Cardiac septum (tissue), 1 donor: ENCODE measurements around the gene PPP2R2D. TPM values are rescaled to one million over a fixed set of nuclear protein-coding genes. Genes with fewer than 3 reads are reported as not detected.

ENCODE experiments used
- DNase-seq: peaks from one replicate; pipeline ENCODE4 v3.0.0-alpha.2; 2020; ENCODE audit warnings: low spot score
- intact Hi-C: fragments of 100-400 bp; cut with DNase I; formaldehyde crosslinking; loops from one replicate; pipeline ENCODE4 v1.14.0; 2022
- total RNA-seq: library from RNA; stranded (reverse); fragmentation: NEBNext Ultra II Directional; extraction: Animal tissue kit (Norgen Biotek cat#: 25700); gene quantifications from one replicate; pipeline ENCODE4 v1.2.1, GENCODE V29; 2021
- donor health status: DM: no; HTN: no; CAD: no.

PPP2R2D gene
- total RNA-seq, 1 donor from 2014 or later, result 35.3 TPM

DNA sequence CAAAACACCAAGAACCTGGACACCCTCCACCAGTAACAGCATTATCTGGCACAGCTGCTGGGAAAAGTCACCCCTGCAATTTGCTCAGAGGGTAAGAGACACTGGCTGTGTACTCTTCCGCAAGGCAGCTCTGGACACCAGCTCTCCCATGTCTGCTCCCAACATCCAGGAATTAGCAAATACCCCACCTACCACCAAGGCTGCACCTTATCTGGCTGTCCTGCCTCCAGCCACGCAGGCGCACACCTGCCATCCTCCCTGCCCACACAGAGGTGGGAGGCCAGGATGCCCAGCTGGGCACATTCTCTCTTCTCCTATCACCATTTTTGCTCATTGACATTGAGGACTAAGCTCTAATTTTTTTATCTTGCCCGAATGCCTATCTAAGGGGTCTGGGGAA lies 101.2 kb downstream of the PPP2R2D start:
- intact Hi-C loops, result no loop called here
- DNase-seq, result no peak

DNA sequence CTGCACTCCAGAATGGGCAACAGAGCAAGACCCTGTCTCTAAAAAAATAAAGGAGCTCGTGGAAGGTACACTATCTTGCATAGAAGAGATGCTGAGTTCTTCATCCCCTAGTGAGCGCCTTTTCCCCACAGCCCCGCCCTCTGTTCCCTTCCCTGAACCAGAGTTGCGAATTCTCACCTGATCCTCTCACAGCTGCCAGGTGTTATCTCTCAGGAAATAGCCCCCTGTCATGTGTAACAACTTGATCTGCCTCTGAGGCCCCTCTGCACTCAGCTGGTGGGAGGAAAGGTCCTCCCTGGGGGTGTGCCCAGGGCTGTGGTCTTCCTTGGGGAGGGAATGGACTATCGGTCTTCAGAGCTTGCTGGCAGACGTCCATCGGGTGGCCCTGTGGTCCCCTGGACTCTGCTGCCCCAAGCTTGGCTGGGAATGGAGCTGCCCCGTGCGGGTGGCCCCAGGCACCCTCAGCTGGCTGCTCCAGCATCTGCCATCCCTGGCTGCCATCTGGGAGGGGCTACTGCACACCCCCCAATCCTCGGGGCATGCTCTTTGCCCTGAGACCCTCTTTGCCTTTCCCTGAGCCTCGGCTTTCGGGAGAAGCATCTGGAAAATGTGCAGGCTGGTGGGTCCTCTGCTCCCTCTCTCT lies 102.6 kb downstream of the PPP2R2D start:
- intact Hi-C loops, result no loop called here
- no peak for DNase-seq

DNA sequence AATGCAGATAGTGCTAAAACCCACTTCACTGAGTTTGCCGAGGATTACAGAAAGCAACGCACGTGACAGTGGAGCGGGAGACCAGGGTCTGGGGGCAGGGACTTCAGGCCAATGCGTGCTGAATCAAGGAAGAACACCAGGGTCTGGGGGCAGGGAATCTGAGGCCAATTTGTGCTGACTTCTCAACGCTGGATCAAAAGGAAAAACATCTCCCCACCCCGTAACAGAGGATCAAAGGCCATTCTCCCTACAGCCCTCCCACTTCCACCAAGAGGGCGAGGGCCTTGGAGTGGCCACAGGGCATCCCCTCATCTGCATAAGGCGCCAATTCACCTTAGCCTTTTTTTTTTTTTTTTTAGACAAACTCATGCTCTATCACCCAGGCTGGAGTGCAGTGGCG lies 103.2 kb downstream of the PPP2R2D start:
- intact Hi-C loops, result no loop called here
- no peak for DNase-seq

DNA sequence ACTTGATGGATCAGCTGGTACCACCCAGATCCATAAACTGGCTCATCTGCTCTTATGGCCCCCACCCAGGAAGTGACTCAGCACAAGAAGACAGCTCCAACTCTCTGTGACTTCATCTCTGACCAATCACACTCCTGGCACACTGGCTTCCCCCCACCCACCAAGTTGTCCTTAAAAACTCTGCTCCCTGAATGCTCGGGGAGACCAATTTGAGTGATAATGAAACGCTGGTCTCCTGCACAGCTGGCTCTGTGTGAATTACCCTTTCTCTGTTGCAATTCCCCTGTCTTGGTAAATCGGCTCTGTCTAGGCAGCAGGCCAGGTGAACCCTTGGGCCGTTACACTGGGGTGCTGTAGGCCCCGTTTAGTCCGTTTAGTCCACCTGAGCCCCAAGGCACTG lies 104.3 kb downstream of the PPP2R2D start:
- intact Hi-C loops, result no loop called here
- DNase-seq, result no peak

DNA sequence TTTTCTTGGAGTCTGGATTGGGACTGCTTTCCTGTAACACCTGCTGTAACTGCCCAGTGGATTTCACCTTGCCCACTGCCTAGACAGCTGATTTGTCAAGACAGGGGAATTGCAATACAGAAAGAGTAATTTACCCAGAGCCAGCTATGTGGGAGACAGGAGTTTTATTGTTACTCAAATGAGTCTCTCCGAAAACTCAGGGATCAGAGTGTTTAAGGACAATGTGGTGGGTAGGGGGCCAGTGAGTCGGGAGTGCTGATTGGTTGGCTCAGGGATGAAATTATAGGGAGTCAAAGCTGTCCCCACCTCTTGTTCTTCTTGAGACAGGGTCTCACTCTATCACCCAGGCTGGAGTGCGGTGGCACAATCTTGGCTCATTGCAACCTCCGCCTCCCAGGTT lies 106.2 kb downstream of the PPP2R2D start:
- intact Hi-C loops, result no loop called here
- DNase-seq, result no peak

DNA sequence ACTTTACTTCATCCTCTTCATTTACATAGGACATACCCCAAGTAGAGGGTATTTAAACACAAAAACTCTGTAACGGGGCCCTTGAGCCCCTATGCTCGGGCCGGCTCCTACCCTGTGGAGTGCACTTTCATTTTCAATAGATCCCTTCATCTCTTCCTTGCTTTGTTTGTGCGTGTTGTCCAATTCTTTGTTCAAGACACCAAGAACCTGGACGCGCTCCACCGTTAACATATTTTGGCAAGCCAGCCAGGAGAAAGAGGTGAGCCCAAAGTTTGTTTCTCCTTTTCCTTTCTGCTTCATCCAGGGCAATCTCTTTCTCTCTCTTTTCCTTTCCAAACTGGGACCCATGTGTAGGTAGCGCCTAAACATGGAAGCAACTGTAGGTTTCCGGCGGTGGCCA lies 106.9 kb downstream of the PPP2R2D start:
- DNase-seq, result no peak
- intact Hi-C loops, result no loop called here

Other genes starting within 250 kb of the PPP2R2D start
- gene BNIP3, start 80.9 kb downstream of the PPP2R2D start, total RNA-seq, result 112 TPM
- 1.5 TPM for gene JAKMIP3, start 164.9 kb downstream of the PPP2R2D start, total RNA-seq